Myocyte (in vitro differentiated cells): Measurements from ENCODE around the gene PDXDC1. TPM values are rescaled to one million over a fixed set of nuclear protein-coding genes. Genes with fewer than 3 reads are reported as not detected.
"Not testable (repeated sequence)": the region's sequence is repeated elsewhere in the genome, so short reads cannot be mapped to it uniquely, and the experiment has no call there.

Experiments
- DNase-seq: peaks from one replicate; pipeline ENCODE4 v3.0.0-alpha.2; 2012; ENCODE audit warnings: low read depth
- total RNA-seq: library from RNA; depleted of rRNA; stranded (reverse); fragments of >200 nt; gene quantifications from 2 replicates; pipeline ENCODE4 v1.2.3, GENCODE V29; 2014

The PDXDC1 gene
- total RNA-seq, 1 donor from 2014 or later: 81.1 TPM

- DNase-seq: not testable (repeated sequence)
Observed at GRCh38 chr16:15130256-15130932, 155.6 kb downstream of the PDXDC1 start.

GRCh38 chr16:15130943-15131700 lies 156.3 kb downstream of the PDXDC1 start:
- DNase-seq: not testable (repeated sequence)

GRCh38 chr16:15132719-15133428 lies 158.0 kb downstream of the PDXDC1 start:
- not testable (repeated sequence) for DNase-seq

- not testable (repeated sequence) for DNase-seq
Observed at GRCh38 chr16:15133554-15133953, 158.7 kb downstream of the PDXDC1 start.

GRCh38 chr16:15134752-15135482 lies 160.1 kb downstream of the PDXDC1 start:
- DNase-seq: not testable (repeated sequence)

- DNase-seq: not testable (repeated sequence)
Observed at GRCh38 chr16:15135483-15136360, 160.9 kb downstream of the PDXDC1 start.

GRCh38 chr16:15137514-15137913 lies 162.7 kb downstream of the PDXDC1 start:
- DNase-seq: not testable (repeated sequence)

- not testable (repeated sequence) for DNase-seq
Observed at GRCh38 chr16:15140444-15141365, 165.9 kb downstream of the PDXDC1 start.

GRCh38 chr16:15141586-15141985 lies 166.8 kb downstream of the PDXDC1 start:
- no peak for DNase-seq

- DNase-seq: not testable (repeated sequence)
Observed at GRCh38 chr16:15142107-15142890, 167.5 kb downstream of the PDXDC1 start.

GRCh38 chr16:15142891-15143600 lies 168.2 kb downstream of the PDXDC1 start:
- not testable (repeated sequence) for DNase-seq

GRCh38 chr16:15143601-15144091 lies 168.8 kb downstream of the PDXDC1 start:
- DNase-seq: not testable (repeated sequence)

- DNase-seq: peak; percentile 23
Observed at GRCh38 chr16:15144092-15144631, 169.3 kb downstream of the PDXDC1 start.

GRCh38 chr16:15144781-15145417 lies 170.1 kb downstream of the PDXDC1 start:
- DNase-seq: not testable (repeated sequence)

- peak; percentile 66 for DNase-seq
Observed at GRCh38 chr16:15145418-15146263, 170.8 kb downstream of the PDXDC1 start.

- not testable (repeated sequence) for DNase-seq
Observed at GRCh38 chr16:15146264-15146662, 171.4 kb downstream of the PDXDC1 start.
